NCI-H2081 (cell line): Measurements from ENCODE around the gene NKD1.

Source experiments
- DNase-seq, 2 experiments: peaks; one replicate each; lab custom pipeline; 2025; lab: John Stamatoyannopoulos, UW

Gene NKD1

GRCh38 chr16:50599494-50599893 is 51.3 kb downstream of the NKD1 start:
- no peak for DNase-seq

- no peak for DNase-seq
Observed at GRCh38 chr16:50600582-50601283, 52.5 kb downstream of the NKD1 start.

GRCh38 chr16:50601341-50601740 is 53.1 kb downstream of the NKD1 start:
- no peak for DNase-seq

GRCh38 chr16:50602126-50602525 is 53.9 kb downstream of the NKD1 start:
- DNase-seq: no peak

- no peak for DNase-seq
Observed at GRCh38 chr16:50602531-50603205, 54.5 kb downstream of the NKD1 start.

- DNase-seq: no peak
Observed at GRCh38 chr16:50603206-50604064, 55.2 kb downstream of the NKD1 start.

GRCh38 chr16:50604065-50604418 is 55.8 kb downstream of the NKD1 start:
- DNase-seq: no peak

GRCh38 chr16:50604610-50605009 is 56.4 kb downstream of the NKD1 start:
- no peak for DNase-seq

- no peak for DNase-seq
Observed at GRCh38 chr16:50605733-50606430, 57.7 kb downstream of the NKD1 start.

GRCh38 chr16:50606431-50607050 is 58.3 kb downstream of the NKD1 start:
- no peak for DNase-seq

GRCh38 chr16:50607051-50607431 is 58.8 kb downstream of the NKD1 start:
- no peak for DNase-seq

GRCh38 chr16:50607447-50607846 is 59.3 kb downstream of the NKD1 start:
- DNase-seq: no peak

GRCh38 chr16:50607970-50608557 is 59.9 kb downstream of the NKD1 start:
- no peak for DNase-seq

- no peak for DNase-seq
Observed at GRCh38 chr16:50609049-50609448, 60.9 kb downstream of the NKD1 start.

GRCh38 chr16:50609471-50609870 is 61.3 kb downstream of the NKD1 start:
- no peak for DNase-seq

- no peak for DNase-seq
Observed at GRCh38 chr16:50610331-50611262, 62.4 kb downstream of the NKD1 start.

GRCh38 chr16:50611332-50611934 is 63.2 kb downstream of the NKD1 start:
- no peak for DNase-seq

- DNase-seq: no peak
Observed at GRCh38 chr16:50611995-50612848, 64.0 kb downstream of the NKD1 start.

GRCh38 chr16:50612849-50613198 is 64.6 kb downstream of the NKD1 start:
- no peak for DNase-seq
